NCI-H2171 treated with DMSO at 0.1 percent for 48 hours (cell line): ENCODE measurements around the gene CCDC63.

Experiments used
- DNase-seq: peaks from one replicate; lab custom pipeline; 2025; lab: John Stamatoyannopoulos, UW

Gene CCDC63

GRCh38 chr12:110846615-110847566 is at the start of gene CCDC63:
CCDC63 (plus strand) TSS chr12:110846987; CDS start chr12:110852955, 5,968 bp downstream.
- DNase-seq, result peak; percentile 36

GRCh38 chr12:110798461-110798860 is 48.3 kb upstream of the CCDC63 start:
- no peak for DNase-seq

DNA sequence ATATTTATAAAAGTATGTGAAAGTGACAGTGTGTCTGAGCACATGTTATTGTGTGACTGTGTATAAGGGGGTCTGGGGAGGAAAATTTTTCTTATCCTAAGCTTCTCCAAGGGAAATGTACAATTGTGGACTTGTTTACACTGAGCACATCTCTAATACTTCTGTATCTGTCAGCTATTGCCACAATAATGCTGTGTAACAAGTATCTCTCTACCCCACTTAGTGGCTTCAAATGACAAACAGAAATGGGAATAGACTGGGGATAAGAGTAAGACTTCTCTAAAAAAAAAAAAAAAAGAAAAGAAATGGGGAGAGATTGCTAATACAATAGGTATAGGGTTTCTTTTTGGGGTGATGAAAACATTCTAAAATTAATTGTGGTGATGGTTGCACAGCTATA is 44.3 kb upstream of the CCDC63 start:
- no peak for DNase-seq

DNA sequence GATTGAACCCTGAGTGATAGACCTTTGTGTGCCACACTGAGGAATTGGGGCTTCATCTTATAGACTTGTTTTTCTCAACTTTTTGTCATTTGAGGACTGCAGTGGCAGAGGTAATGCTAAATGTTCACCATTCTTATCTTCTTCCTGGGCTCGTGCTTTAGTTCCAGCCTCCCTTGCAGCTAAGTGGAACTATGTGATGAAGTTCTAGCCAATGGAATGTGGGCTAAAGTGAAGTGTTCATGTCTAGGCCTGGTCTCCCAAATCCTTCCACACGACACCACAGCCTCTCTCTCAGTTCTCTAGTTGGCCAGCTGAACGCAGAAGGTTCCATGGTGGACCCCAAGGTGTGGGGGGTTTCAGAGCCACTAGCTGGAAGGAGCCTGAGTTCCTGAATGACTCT is 42.4 kb upstream of the CCDC63 start:
- no peak for DNase-seq

GRCh38 chr12:110807640-110808039 is 39.1 kb upstream of the CCDC63 start:
- no peak for DNase-seq

DNA sequence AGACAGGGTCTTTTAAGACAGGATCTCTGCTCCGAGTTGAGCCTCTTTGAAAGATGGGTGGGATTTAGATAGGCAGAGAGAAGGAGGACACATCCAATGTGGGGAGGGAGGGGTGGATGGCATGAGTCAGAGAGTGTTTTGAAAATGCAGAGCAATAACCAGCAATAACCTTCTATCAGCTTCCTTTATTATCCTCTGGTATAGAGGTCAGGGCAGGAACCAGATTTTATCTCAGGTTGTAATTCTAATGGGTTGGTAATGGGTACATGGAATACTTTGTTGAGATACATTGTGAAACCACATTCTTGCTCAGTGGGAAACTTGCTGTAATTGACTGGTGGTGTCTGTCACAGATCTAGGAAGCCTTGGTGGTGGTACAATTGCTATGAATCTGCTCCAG is 37.6 kb upstream of the CCDC63 start:
- no peak for DNase-seq

DNA sequence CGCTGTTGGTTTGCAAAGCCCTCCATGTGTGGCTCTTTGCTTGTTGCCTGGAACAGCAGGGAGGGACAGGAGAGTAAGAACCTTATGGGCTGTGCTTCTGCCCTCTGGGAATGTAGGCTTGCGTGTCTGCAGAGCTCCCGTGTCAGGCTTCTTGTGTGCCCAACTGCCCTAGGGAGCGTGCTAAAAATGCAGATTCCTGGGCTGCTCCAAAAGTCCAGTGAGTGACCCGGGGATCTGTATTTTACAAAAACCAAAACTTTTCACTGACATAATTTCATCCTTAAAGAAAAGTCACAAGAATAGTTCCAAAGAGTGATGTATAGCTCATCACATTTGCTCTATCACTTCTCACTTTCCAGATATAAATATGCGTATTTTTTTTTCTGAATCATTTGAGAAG is 34.8 kb upstream of the CCDC63 start:
- no peak for DNase-seq

DNA sequence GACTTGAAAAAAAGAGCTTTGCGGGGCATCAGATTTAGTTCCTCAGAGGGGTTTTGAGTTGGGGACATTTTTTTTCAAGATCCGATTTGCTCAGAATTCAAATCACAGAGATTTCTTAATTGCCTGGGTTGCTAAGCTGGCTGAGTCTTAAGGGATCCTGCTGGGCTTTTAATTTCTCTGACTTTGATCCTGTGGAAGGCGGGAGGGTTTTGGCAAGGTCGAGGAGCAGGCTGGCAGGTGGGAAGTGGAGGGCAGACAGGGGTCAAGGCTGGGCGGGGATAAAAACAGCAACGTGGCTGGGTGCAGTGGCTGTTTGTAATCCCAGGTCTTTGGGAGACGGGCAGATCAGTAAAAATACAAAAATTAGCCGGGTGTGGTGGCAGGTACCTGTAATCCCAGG is 33.5 kb upstream of the CCDC63 start:
- DNase-seq, result peak; percentile 25

DNA sequence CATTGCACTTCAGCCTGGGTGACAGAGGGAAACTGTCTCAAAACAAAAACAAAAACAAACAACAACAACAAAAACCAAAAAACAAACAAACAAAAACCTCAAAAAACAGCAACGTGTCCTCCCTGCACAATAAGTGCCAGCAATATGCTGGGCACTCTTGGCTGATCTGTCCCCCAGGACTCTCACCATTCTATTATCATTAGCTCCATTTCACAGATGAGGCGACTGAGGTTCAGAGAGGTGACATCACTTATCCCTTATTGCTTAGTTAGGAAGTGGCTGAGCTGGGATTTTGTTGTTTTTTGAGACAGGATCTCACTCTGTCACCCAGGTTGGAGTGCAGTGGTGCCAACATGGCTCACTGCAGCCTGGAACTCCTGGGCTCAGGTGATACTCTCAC is 33.0 kb upstream of the CCDC63 start:
- no peak for DNase-seq

DNA sequence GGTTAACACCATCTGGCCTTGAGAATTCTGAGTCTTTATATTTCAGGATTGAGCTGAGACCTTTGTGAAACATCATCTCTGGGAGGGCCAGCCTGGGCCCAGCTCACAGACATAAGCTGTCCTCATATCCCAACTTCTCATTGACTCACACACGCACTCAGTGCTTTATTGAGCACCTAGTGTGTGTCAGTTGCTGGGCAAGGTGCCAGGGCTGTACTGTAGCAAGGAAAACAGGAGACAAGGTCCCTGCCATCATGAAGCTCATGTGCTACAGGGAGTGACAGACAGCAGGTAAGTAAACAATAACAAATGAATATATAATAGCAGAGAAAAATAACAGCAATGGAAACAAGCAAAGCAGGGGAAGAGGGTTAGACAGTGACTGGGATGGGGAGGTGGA is 30.5 kb upstream of the CCDC63 start:
- DNase-seq, result no peak

GRCh38 chr12:110816779-110817178 is 30.0 kb upstream of the CCDC63 start:
- no peak for DNase-seq

DNA sequence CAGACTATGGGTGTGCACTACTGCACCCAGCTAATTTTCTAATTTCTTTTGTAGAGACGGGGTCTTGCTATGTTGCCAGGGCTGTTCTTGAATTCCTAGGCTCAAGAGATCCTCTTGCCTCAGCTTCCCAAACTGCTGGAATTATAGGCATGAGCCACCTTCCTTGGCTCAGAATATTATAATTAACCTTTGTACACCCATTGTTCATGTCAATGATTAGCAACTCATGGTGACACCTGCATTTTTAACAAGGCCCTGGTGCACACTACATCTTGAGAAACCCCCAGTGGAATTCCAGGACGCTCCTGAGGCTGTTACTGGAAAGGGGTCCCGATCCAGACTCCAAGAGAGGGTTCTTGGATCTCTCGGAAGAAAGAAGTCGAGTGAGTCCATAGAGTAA is 28.3 kb upstream of the CCDC63 start:
- DNase-seq, result no peak

- DNase-seq, result no peak
Measured at GRCh38 chr12:110819150-110819549, 27.6 kb upstream of the CCDC63 start.

GRCh38 chr12:110819646-110820045 is 27.1 kb upstream of the CCDC63 start:
- no peak for DNase-seq

DNA sequence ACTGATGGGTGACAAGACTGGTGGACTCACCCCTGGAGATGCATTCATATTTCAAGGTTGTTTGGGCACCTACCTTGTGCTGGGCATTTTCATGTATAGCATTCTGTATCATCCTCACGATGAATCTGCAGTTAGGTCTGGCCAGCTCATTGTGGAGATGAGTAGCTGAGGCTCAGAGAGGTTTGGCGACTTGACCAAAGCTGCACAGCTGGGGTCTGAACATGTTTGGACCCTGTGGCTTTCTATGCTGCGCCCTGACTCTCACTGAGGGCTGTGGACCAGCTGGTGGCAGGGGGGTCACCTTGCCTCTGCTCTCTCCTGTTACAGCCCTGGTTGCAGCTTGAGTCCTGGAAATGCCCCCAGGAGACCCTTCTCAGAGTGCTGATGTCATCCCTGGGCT is 24.9 kb upstream of the CCDC63 start:
- DNase-seq, result peak; percentile 85

DNA sequence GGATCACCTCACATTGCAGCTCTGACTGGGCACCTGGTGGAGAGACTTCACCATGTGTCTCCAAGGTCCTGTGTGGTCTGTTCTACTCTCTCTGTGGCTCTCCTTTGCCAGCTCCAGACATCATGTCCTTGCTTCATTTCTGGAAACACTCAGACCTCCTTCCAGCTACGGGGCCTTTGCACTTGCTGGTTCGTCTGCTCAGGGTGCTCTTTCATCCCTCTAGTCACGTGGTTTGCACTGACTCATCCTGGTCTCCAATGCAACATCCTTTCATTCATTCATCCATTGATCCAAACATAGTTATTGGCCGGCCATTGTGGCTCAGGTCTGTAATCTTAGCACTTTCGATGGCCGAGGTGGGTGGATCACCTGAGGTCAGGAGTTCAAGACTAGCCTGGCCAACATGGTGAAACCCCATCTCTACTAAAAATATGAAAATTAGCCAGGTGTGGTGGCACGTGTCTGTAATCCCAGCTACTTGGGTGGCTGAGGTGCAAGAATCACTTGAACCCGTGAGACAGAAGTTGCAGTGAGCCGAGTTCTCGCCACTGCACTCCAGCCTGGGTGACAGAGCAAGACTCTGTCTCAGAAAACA is 23.9 kb upstream of the CCDC63 start:
- DNase-seq, result no peak

DNA sequence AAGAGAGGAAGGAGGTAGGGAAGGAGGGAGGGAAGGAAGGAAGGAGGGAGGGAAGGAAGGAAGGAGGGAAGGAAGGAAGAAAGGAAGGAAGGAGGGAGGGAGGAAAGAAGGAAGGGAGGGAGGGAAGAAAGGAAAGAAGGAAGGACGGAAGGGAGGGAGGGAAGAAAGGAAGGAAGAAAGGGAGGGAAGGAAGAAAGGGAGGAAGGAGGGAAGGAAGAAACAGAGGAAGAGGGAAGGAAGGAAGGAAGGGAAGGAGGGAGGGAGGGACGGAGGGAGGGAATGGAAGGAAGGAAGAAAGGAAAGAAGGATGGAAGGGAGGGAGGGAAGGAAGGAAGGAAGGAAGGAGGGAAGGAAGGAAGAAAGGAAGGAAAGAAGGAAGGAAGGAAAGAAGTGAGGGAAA is 22.4 kb upstream of the CCDC63 start:
- no peak for DNase-seq

DNA sequence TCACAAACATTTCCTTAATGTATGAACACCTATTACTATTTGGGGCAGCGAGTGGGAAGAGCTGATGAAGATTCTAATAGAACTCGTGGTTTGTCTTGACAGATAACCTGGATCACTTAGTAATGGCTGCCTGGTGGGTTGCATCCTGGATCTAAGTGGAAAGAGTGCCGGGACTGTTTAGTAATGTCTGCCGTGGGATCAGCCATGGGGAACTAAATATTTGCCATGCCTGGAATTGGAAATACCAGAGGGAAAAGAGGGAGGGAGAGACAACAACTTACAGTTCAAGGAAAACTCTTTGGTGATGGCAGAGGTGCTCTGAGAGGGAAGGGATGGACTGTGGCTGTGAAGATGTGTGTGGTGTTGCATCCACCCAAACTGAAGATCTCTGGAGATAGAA is 21.3 kb upstream of the CCDC63 start:
- DNase-seq, result no peak

GRCh38 chr12:110826592-110827200 is 20.1 kb upstream of the CCDC63 start:
- peak; percentile 76 for DNase-seq

DNA sequence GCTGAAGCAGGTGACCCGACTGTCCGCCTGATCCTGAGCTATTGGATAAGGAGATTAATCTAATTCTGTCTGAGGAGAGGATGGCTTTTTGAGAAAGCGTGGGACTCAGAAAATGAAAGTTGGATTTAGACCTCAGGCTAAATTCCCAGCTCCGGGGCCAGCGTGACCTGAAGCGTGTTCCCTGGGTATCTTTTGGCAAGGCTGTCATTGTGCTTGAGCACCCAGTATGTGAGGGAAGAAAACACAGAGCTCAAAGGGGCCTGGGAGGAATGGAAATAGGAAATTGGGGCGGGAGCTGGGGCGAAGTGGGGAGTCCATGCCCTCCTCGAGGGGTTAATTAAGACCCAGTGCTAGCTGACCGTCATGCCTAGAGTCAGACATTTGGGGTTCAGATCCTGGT is 17.5 kb upstream of the CCDC63 start:
- DNase-seq, result no peak

DNA sequence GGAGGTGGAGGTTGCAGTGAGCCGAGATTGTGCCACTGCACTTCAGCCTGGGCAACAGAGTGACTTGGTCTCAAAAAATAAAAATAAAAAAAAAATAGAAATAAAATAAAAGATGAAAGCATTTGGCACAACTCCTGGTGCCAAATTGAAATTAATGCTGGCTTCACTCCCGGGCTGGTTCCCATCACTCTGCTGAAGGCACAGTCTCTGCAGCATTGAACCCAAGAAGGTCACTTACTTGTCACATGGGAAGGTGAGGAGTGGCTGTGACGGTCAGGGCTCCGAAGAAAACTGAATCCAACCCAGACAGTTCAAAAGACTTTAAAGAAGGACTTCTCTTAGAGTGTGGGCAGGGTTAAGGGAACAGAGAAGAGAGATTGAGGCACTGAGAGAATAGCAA is 10.5 kb upstream of the CCDC63 start:
- no peak for DNase-seq

GRCh38 chr12:110841007-110841406 is 5.8 kb upstream of the CCDC63 start:
- no peak for DNase-seq

GRCh38 chr12:110844131-110844530 is 2.7 kb upstream of the CCDC63 start:
- no peak for DNase-seq
